HG02973 (cell line): ENCODE data around the gene ARMC5.
"Not testable (repeated sequence)": the region's sequence is repeated elsewhere in the genome, so short reads cannot be mapped to it uniquely, and the experiment has no call there.

Source experiments
- ATAC-seq: cut with Tn5 transposase; IDR thresholded peaks from one replicate; pipeline ENCODE4 v1.9.1; 2021; ENCODE audit warnings: moderate library complexity; ENCODE audit not compliant: unreplicated experiment

The ARMC5 gene

DNA sequence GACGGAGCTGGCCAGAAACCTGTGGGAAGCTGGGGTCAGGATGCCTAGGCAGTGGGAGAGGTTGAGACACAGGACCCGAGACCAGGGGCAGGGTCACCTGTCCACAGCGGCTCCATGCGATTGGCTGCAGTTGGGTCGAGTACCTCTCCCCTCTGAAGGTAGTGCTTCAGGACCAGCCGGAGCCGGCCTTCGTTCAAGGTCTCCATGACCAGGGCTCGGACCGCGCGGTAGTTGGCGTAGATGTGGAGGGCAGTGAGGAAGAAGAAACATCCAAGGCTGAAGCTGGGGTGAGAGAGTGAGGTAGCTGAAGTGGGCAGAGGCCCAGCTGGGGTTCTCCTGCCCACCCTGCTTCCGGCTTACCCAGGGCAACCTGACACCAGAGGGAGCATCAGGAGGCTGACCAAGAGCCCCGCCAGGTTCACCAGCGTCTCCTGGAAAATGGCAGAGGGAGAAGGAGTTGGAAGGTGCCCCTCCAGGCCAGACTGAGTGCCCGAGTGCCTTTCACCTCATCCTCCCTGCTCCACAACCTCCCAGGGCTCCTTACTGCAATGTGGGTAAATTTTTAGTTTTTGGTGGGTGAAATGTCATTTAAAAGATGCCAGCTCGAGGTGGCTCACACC lies 34.3 kb downstream of the ARMC5 start:
- no peak for ATAC-seq

DNA sequence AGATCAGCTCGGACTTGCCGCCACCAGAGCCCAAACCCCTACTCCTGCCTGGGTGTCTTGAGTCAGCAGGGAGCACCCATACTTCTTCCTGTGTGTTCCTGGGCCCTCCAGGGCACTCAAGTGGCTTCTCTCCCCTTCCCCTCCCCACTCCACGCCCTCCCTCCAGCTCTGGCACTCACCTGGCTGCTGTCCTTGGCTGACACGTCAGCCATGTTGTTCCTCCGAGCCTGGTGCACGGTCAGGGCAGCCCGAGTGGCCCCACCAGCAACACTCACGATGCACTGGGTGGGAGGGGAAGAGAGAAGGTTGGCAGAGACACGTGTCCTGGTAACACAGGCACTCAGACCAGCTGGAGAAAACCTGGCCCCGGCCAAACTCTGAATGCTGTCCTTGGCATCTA lies 37.4 kb downstream of the ARMC5 start:
- no peak for ATAC-seq

DNA sequence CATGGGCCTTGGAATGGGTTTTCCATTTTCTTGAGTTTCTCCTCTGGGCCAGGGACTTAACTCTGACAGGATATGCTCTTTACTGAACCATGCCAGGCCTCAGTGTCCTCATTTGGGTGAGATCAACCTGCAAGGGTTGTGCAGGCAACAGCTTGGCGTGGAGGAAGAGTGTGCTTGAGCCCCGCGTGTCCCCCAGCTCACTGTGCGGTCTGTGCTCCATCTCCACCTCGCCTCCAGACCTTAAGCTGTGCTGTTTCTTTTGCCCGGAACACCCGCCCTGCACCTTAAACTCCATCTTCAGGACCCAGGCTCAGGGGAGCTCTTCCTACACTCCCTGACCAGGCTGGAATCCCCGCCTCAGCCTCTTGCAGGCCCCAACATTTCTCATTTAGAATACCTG lies 39.2 kb downstream of the ARMC5 start:
- ATAC-seq: no peak

DNA sequence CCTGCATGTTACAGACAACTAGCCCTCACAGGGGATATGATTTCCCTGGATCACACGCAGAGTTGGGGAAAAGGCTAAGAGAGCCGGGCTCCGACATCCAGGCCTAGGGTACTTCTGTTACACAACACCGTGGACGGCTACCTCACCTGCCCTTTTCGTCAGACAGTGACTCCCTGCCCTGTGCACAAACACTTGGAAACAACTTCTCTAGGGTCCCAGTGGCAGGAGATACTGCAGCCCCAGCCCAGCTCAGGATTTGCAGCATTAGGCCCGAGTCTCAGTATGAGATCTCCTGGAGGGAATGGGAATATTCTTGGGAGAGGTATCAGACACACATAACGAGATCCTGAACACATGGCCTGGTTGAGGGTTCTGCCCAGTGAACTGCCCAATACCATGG lies 40.6 kb downstream of the ARMC5 start:
- ATAC-seq: no peak

DNA sequence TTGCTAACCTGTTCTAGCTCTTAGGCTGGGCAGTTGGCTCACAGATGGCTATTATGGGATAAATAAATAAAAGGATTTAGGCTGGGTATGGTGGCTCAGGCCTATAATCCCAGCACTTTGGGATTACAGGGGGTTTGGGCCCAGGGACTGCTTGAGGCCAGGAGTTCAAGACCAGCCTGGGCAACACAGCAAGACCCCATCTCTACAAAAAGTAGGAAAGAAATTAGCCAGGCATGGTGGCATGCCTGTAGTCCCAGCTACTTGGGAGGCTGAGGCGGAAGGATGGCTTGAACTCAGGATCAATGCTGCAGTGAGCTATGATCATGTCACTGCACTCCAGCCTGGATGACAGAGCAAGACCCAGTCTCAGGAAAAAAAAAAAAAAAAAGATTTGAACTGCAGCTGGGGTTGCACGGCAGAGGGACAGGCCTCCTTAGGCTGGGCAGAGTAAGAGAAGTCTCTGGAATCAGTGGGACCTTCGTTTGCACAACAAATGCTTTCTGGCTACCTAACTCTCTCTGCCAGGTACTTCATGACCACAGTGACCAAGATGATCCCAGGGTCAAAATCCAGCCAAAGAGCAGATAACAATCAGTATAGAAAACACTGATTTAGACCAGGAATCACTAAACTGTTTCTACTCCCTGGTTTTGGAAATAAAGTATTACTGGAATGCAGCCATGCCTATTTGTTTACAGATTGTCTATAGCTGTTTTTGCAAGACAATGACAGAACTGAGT lies 42.1 kb downstream of the ARMC5 start:
- ATAC-seq: no peak

DNA sequence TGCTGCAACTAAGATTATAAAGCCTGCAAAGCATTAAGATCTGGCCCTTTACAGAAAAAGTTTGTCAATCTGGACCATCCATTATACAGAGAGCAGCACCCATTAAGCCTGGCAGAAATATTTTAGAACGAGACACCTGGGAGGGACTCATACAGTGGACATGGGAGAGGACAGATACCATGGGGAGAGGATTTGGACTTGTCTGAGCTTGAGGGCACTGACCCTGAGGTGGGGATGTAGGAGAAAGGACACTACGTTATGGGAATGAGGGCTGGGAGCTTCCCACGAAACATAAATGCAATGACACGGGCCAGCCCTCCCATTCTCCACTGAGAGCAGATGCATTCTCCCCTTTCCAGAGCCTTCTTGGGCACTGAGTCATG lies 42.7 kb downstream of the ARMC5 start:
- ATAC-seq: no peak

DNA sequence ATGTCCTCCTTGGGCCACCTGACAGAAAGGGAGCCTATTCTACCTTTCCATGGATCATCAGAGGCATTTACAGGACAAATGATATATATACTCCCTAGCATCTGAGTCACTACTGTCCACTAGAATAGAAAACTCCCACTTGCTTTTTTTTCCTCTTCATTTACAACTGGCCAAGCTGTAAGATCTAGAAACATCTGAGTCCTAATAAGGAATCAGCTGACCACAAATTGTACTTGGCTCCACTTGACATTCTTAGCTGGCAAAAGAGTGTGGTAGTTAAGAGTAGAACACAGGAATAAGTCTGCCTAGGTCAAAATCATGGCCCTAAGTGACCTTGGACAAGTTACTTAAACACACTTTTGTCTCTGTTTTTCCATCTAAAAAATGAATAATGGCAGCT lies 43.7 kb downstream of the ARMC5 start:
- ATAC-seq: no peak

DNA sequence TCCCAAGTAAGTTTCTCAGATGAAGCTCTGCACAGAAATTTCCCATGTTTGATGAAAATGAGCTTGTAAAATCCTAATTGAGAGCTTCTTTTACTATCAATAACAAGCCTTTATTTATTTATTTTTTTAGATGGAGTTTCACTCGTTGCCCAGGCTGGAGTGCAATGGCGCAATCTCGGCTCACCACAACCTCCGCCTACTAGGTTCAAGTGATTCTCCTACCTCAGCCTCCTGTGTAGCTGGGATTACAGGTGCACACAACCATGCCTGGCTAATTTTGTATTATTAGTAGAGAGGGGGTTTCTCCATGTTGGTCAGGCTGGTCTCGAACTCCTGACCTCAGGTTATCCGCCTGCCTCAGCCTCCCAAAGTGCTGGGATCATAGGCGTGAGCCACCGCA lies 44.3 kb downstream of the ARMC5 start:
- not testable (repeated sequence) for ATAC-seq

DNA sequence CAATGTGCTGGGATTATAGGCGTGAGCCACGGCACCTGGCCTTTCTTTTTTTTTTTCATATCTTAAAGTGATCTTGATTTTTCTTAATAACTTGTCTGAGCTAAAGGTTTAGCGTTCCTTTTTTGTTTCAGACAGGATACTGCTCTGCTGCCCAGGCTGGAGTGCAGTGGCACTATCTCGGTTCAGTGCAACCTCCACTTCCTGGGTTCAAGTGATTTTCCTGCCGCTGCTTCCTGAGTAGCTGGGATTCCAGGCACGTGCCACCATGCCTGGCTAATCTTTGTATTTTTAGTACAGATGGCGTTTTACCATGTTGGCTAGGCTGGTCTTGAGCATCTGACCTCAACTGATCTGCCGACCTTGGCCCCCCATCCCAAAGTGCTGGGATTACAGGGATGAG lies 44.9 kb downstream of the ARMC5 start:
- no peak for ATAC-seq

DNA sequence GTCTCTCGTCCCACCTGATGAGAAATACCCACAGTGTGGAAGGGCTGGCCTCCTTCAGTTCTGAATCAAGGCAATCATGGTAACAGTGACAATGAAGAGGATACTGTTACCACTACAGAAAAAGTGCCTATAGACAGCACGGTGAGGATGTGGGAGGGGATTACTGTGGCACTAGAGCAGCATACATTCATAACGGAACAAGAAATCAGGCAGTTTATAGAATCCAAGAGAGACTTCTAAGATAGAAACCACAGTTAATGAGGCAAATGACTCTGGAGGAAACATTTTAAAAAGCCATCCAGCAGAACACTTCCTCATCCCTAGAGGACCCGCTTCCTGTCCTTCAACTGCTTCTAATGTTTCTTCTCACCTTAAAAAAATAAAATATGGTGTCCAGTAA lies 46.2 kb downstream of the ARMC5 start:
- peak; percentile 59 for ATAC-seq

DNA sequence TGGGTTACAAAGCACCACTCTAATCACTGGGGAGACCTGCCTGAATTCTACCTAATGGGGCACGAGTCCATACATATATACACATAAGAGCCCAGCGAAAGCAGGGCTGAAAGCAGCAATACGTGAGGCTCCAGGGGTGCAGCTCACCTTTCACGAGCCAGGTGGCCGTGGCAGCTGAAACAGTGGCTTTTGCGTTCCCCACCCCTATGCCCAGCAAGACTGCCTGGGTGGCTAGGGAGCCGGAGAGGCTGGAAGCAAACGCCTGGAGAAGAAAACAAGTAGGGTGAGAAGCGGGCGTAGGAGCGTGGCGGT lies 48.3 kb downstream of the ARMC5 start:
- peak; percentile 5 for ATAC-seq

DNA sequence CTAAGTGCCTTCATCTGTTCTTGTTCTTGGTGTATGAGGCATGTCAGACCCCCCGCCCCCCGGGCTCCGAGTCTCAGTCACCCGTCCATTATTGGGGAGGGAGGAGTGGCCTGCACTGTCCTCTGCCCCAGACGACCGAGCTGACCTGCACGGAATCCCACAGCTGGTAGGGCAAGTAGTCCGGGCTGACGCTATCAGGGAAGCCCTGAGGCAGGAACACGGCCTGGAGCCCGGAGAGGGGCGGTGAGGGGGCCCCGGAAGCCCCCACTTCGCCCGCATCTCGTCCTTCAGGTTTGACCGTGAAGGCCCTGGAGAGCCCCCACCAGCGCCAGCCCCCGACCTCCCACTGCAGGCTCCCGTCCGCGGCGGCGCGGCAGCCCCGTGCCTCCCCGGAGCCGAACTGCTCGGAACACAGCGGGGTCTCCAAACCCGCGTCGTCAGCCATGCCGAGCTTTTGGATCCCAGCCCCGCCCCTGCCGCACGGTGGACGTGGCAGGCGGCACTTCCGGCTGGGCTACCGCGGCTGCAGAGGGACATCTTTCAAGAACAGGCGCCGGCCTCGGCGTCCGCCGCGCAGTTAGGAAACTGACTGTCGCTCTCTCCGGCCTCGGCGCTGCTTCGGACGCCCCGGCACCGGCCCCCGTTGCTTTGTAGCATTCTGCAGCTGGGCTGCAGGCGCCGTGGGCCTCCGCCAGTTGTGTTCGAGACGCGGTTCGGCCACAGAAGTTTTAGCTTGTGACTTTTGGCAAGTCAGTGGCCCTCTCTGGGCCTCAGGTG lies 48.8 kb downstream of the ARMC5 start, which contains the start of gene RUSF1:
Gene RUSF1 (minus strand): TSS at position 463 of the 777 bp plus-strand sequence. CDS start 18 bp downstream, at position 445.
- ATAC-seq: peak; percentile 81

DNA sequence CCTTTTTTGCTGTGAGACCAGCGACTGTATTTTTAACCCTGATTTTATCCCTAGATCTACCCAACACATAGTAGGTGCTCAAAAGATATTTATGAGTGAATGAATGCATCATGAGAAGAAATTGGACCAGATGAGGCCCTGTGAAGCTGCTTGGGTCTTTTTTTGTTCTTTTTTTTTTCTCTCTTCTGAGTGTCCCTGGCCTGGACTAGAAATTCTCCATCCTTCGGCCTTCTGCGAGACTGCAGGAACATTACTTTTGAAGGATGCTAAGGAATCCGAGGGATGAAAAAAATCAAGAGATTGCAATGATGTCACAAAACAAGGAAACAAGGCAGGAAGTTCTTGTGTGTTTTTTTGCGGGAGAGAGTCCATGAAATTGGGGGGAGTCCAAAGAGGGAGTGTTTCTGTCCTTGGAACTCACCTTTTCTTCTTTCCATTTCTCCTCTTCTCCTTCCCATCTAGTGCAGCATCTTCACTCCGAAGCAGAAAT lies 49.5 kb downstream of the ARMC5 start:
- no peak for ATAC-seq

DNA sequence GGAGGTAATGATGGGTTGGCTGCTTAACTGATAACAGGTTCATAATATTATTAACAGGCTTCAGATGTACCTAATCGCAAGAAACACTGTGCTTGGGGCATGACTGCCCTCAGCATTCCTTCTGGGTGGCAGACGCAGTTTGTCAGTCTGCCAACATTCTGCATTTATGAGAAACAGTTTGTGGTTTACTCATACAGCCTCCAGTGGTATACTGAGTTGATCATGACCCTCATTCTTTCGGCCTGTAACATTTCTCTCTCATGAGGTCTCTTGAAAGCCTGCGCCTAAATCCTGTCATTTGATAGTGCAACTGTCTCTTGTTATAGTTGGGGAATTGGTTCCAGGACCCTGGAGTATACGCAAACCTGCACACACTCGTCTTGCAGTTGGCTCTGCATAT lies 53.8 kb downstream of the ARMC5 start:
- no peak for ATAC-seq

DNA sequence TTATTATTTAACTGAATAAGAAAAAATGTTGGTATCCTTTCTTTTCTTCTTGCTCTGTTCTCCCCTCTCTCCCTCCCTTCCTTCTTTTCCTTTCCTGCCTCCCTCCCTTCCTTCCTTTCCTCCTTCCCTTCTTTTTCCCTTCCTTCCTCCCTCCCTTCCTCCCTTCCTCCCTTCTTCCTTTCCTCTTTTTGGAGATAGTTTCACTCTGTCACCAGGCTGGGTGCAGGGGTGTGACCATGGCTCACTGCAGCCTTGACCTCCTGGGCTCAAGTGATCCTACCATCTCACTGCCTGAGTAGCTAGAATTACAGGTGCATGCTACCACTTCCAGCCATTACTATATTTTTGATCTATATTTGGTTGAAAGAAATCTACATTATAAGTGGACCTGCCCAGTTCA lies 54.6 kb downstream of the ARMC5 start:
- no peak for ATAC-seq
